IPS-NIHi7 (cell line): ENCODE results near the gene OR5F1.
A peak's percentile ranks its signal among the peaks of the same experiment; 100 is the strongest.

ENCODE experiments used
- DNase-seq: peaks from one replicate; pipeline ENCODE4 v3.0.0; 2012; ENCODE audit warnings: mixed read lengths; ENCODE audit errors: extremely low spot score

Gene OR5F1

GRCh38 chr11:55994525-55994924, at the start of gene OR5F1:
TSS of gene OR5F1 (minus strand) at chr11:55994625. CDS start at chr11:55994625, 0 bp downstream.
- DNase-seq = no peak

- no peak for DNase-seq
Observed at GRCh38 chr11:56027354-56027753, 32.9 kb upstream of the OR5F1 start, which contains the start of gene OR5AS1. TSS of gene OR5AS1 (plus strand) at chr11:56027654. CDS start at chr11:56030419, 2,765 bp downstream.

GRCh38 chr11:56013805-56014204, 19.4 kb upstream of the OR5F1 start:
- DNase-seq = no peak

GRCh38 chr11:56010716-56011115, 16.3 kb upstream of the OR5F1 start:
- DNase-seq = no peak

- no peak for DNase-seq
Observed at GRCh38 chr11:55970935-55971334, 23.5 kb downstream of the OR5F1 start.

GRCh38 chr11:55969845-55970244, 24.6 kb downstream of the OR5F1 start, which contains the start of gene OR10AG1:
TSS of gene OR10AG1 (minus strand) at chr11:55969945. CDS start at chr11:55969907, 38 bp downstream.
- DNase-seq = no peak

GRCh38 chr11:55967914-55968313, 26.5 kb downstream of the OR5F1 start:
- no peak for DNase-seq

GRCh38 chr11:55966391-55966790, 28.0 kb downstream of the OR5F1 start:
- DNase-seq = peak; percentile 7

GRCh38 chr11:55956521-55956920, 37.9 kb downstream of the OR5F1 start:
- DNase-seq = no peak

- DNase-seq = no peak
Observed at GRCh38 chr11:55949330-55949729, 45.1 kb downstream of the OR5F1 start.
